ENCODE data around the gene ATP2B3.
A peak's percentile ranks its signal among the peaks of the same experiment; 100 is the strongest.

The ATP2B3 gene

GRCh38 chrX:153571534-153571908 is 54.1 kb downstream of the ATP2B3 start:
- Mint-ChIP-seq H3K4me1 (ENCODE audit: low read depth) (peaks cover 2% of the 10 kb centered on the region), H3K9me3 (no peaks in the 10 kb centered on the region), H3K36me3 (ENCODE audit: low read depth) (no peaks in the 10 kb centered on the region), H3K4me3 (no peak overlapping the region), H3K27me3 (ENCODE audit: low read depth) (no peaks in the 10 kb centered on the region), H3K27ac (no peak overlapping the region)

GRCh38 chrX:153572601-153573000 is 55.2 kb downstream of the ATP2B3 start:
- no peaks in the 10 kb centered on the region for H3K9me3 Mint-ChIP-seq
- no peaks in the 10 kb centered on the region for H3K36me3 Mint-ChIP-seq (ENCODE audit: low read depth)
- no peaks in the 10 kb centered on the region for H3K27me3 Mint-ChIP-seq (ENCODE audit: low read depth)
- no peak overlapping the region for H3K27ac Mint-ChIP-seq
- H3K4me3 Mint-ChIP-seq = no peak overlapping the region
- H3K4me1 Mint-ChIP-seq (ENCODE audit: low read depth) = peaks cover 2% of the 10 kb centered on the region

- Mint-ChIP-seq H3K4me1 (ENCODE audit: low read depth) (peaks cover 2% of the 10 kb centered on the region), H3K36me3 (ENCODE audit: low read depth) (no peaks in the 10 kb centered on the region), H3K27me3 (ENCODE audit: low read depth) (no peaks in the 10 kb centered on the region), H3K4me3 (no peak overlapping the region), H3K27ac (no peak overlapping the region), H3K9me3 (no peaks in the 10 kb centered on the region)
Observed at GRCh38 chrX:153573984-153574383, 56.5 kb downstream of the ATP2B3 start.

- H3K4me3 Mint-ChIP-seq = no peak overlapping the region
- H3K27ac Mint-ChIP-seq = no peak overlapping the region
- no peaks in the 10 kb centered on the region for H3K36me3 Mint-ChIP-seq (ENCODE audit: low read depth)
- H3K4me1 Mint-ChIP-seq (ENCODE audit: low read depth) = peaks cover 2% of the 10 kb centered on the region
- peaks cover 3% of the 10 kb centered on the region for H3K27me3 Mint-ChIP-seq (ENCODE audit: low read depth)
- H3K9me3 Mint-ChIP-seq = no peaks in the 10 kb centered on the region
Observed at GRCh38 chrX:153576239-153576870, 58.9 kb downstream of the ATP2B3 start.

- no peaks in the 10 kb centered on the region for H3K36me3 Mint-ChIP-seq (ENCODE audit: low read depth)
- H3K4me3 Mint-ChIP-seq = no peak overlapping the region
- H3K9me3 Mint-ChIP-seq = no peaks in the 10 kb centered on the region
- H3K27ac Mint-ChIP-seq = no peak overlapping the region
- H3K27me3 Mint-ChIP-seq (ENCODE audit: low read depth) = peaks cover 3% of the 10 kb centered on the region
- peaks cover 2% of the 10 kb centered on the region for H3K4me1 Mint-ChIP-seq (ENCODE audit: low read depth)
Observed at GRCh38 chrX:153576961-153577360, 59.5 kb downstream of the ATP2B3 start.

GRCh38 chrX:153578200-153578835 is 60.9 kb downstream of the ATP2B3 start:
- Mint-ChIP-seq H3K27me3 (ENCODE audit: low read depth) (peaks cover 3% of the 10 kb centered on the region), H3K4me1 (ENCODE audit: low read depth) (peaks cover 12% of the 10 kb centered on the region), H3K36me3 (ENCODE audit: low read depth) (no peaks in the 10 kb centered on the region), H3K27ac (no peak overlapping the region), H3K9me3 (no peaks in the 10 kb centered on the region), H3K4me3 (no peak overlapping the region)

- H3K27me3 Mint-ChIP-seq (ENCODE audit: low read depth) = peaks cover 3% of the 10 kb centered on the region
- no peak overlapping the region for H3K27ac Mint-ChIP-seq
- peaks cover 14% of the 10 kb centered on the region for H3K4me1 Mint-ChIP-seq (ENCODE audit: low read depth)
- no peaks in the 10 kb centered on the region for H3K9me3 Mint-ChIP-seq
- H3K36me3 Mint-ChIP-seq (ENCODE audit: low read depth) = no peaks in the 10 kb centered on the region
- H3K4me3 Mint-ChIP-seq = no peak overlapping the region
Observed at GRCh38 chrX:153578889-153579288, 61.4 kb downstream of the ATP2B3 start.

- Mint-ChIP-seq H3K36me3 (ENCODE audit: low read depth) (peaks cover 3% of the 10 kb centered on the region), H3K4me3 (no peak overlapping the region), H3K27ac (no peak overlapping the region), H3K27me3 (ENCODE audit: low read depth) (peaks cover 3% of the 10 kb centered on the region), H3K4me1 (ENCODE audit: low read depth) (peaks cover 15% of the 10 kb centered on the region), H3K9me3 (no peaks in the 10 kb centered on the region)
Observed at GRCh38 chrX:153580700-153581386, 63.4 kb downstream of the ATP2B3 start.

GRCh38 chrX:153582896-153583295 is 65.5 kb downstream of the ATP2B3 start:
- peak overlapping the region; percentile 48 for H3K4me3 Mint-ChIP-seq
- peaks cover 3% of the 10 kb centered on the region for H3K27me3 Mint-ChIP-seq (ENCODE audit: low read depth)
- peaks cover 6% of the 10 kb centered on the region for H3K36me3 Mint-ChIP-seq (ENCODE audit: low read depth)
- H3K9me3 Mint-ChIP-seq = no peaks in the 10 kb centered on the region
- H3K27ac Mint-ChIP-seq = peak overlapping the region; percentile 58
- peaks cover 15% of the 10 kb centered on the region for H3K4me1 Mint-ChIP-seq (ENCODE audit: low read depth)

GRCh38 chrX:153583433-153583832 is 66.0 kb downstream of the ATP2B3 start:
- no peak overlapping the region for H3K27ac Mint-ChIP-seq
- H3K4me1 Mint-ChIP-seq (ENCODE audit: low read depth) = peaks cover 15% of the 10 kb centered on the region
- no peaks in the 10 kb centered on the region for H3K9me3 Mint-ChIP-seq
- H3K36me3 Mint-ChIP-seq (ENCODE audit: low read depth) = peaks cover 9% of the 10 kb centered on the region
- peaks cover 3% of the 10 kb centered on the region for H3K27me3 Mint-ChIP-seq (ENCODE audit: low read depth)
- no peak overlapping the region for H3K4me3 Mint-ChIP-seq

- Mint-ChIP-seq H3K27ac (no peak overlapping the region), H3K4me1 (ENCODE audit: low read depth) (peaks cover 13% of the 10 kb centered on the region), H3K4me3 (no peak overlapping the region), H3K36me3 (ENCODE audit: low read depth) (peaks cover 9% of the 10 kb centered on the region), H3K27me3 (ENCODE audit: low read depth) (no peaks in the 10 kb centered on the region), H3K9me3 (no peaks in the 10 kb centered on the region)
Observed at GRCh38 chrX:153585827-153586226, 68.4 kb downstream of the ATP2B3 start.

- Mint-ChIP-seq H3K27me3 (ENCODE audit: low read depth) (no peaks in the 10 kb centered on the region), H3K36me3 (ENCODE audit: low read depth) (peaks cover 9% of the 10 kb centered on the region), H3K9me3 (no peaks in the 10 kb centered on the region), H3K27ac (no peak overlapping the region), H3K4me1 (ENCODE audit: low read depth) (peaks cover 13% of the 10 kb centered on the region), H3K4me3 (no peak overlapping the region)
Observed at GRCh38 chrX:153587342-153587741, 69.9 kb downstream of the ATP2B3 start.

GRCh38 chrX:153588021-153588781 is 70.8 kb downstream of the ATP2B3 start:
- Mint-ChIP-seq H3K9me3 (no peaks in the 10 kb centered on the region), H3K36me3 (ENCODE audit: low read depth) (peaks cover 9% of the 10 kb centered on the region), H3K4me3 (no peak overlapping the region), H3K27ac (no peak overlapping the region), H3K4me1 (ENCODE audit: low read depth) (peaks cover 4% of the 10 kb centered on the region), H3K27me3 (ENCODE audit: low read depth) (no peaks in the 10 kb centered on the region)

GRCh38 chrX:153588782-153589446 is 71.5 kb downstream of the ATP2B3 start:
- Mint-ChIP-seq H3K4me1 (ENCODE audit: low read depth) (peaks cover 1% of the 10 kb centered on the region), H3K27ac (no peak overlapping the region), H3K27me3 (ENCODE audit: low read depth) (no peaks in the 10 kb centered on the region), H3K9me3 (no peaks in the 10 kb centered on the region), H3K36me3 (ENCODE audit: low read depth) (peaks cover 9% of the 10 kb centered on the region), H3K4me3 (no peak overlapping the region)

All from T-helper 1 cell treated with Interleukin-12 subunit alpha and Interleukin-12 subunit beta and Interleukin-4 antibody, amounts not matched to agents 30 μg/mL and 1 μg/mL, for 36 hours (primary cell).